SU-DHL-6 (cell line): ENCODE measurements around the gene KLHL20.
"Not testable (repeated sequence)": the region's sequence is repeated elsewhere in the genome, so short reads cannot be mapped to it uniquely, and the experiment has no call there.

Source experiments
- H2AFZ ChIP-seq: fragments of 200-600 bp; sonication (generic); 2 replicates; pipeline ENCODE4 v1.6.1; 2014; ENCODE audit warnings: low read depth, mild to moderate bottlenecking, moderate library complexity, mixed read lengths, antibody characterized with exemption, low read length; ENCODE audit not compliant: severe bottlenecking
- H3F3A ChIP-seq: fragments of 200-600 bp; shearing (Covaris generic); 2 replicates; pipeline ENCODE4 v1.6.0; 2016; ENCODE audit warnings: antibody characterized with exemption, mild to moderate bottlenecking; ENCODE audit not compliant: insufficient read depth
- H3K27ac ChIP-seq: fragments of 200-600 bp; sonication (generic); 2 replicates; pipeline ENCODE4 v1.5.1; 2016; ENCODE audit warnings: low read depth, mild to moderate bottlenecking, low read length, moderate library complexity, mixed read lengths
- H3K27me3 ChIP-seq: fragments of 200-600 bp; sonication (generic), shearing (Covaris generic); 2 replicates; pipeline ENCODE4 v1.6.0; 2014; ENCODE audit warnings: mild to moderate bottlenecking, low read length
- H3K36me3 ChIP-seq: fragments of 200-600 bp; sonication (generic); 2 replicates; pipeline ENCODE4 v1.6.1; 2014; ENCODE audit warnings: mild to moderate bottlenecking, low read length, mixed read lengths
- H3K4me2 ChIP-seq: fragments of 300-600, 200-600 bp; shearing (Covaris generic), sonication (generic); 2 replicates; pipeline ENCODE4 v1.6.0; 2014; ENCODE audit warnings: low read length, low read depth, mild to moderate bottlenecking; ENCODE audit not compliant: poor library complexity, severe bottlenecking
- H3K4me3 ChIP-seq: fragments of 200-600 bp; sonication (generic); 2 replicates; pipeline ENCODE4 v1.5.1; 2014; ENCODE audit warnings: antibody characterized with exemption, low read length, mild to moderate bottlenecking, mixed read lengths; ENCODE audit not compliant: insufficient read depth, poor library complexity, severe bottlenecking
- H3K79me2 ChIP-seq: fragments of 200-600 bp; sonication (generic); 2 replicates; pipeline ENCODE4 v1.6.1; 2014; ENCODE audit warnings: mild to moderate bottlenecking, low read length, moderate library complexity; ENCODE audit not compliant: insufficient read depth
- H3K9ac ChIP-seq: fragments of 200-600 bp; sonication (generic); 2 replicates; pipeline ENCODE4 v1.7.0; 2014; ENCODE audit warnings: mild to moderate bottlenecking, low read length
- H3K9me2 ChIP-seq: fragments of 200-600 bp; sonication (generic); replicated peaks from 2 replicates; pipeline ENCODE4 v1.6.1; 2014; ENCODE audit warnings: low read length; ENCODE audit not compliant: insufficient read depth
- H3K9me3 ChIP-seq: fragments of 200-600 bp; sonication (generic); 2 replicates; pipeline ENCODE4 v1.6.1; 2014; ENCODE audit warnings: low read length, mixed read lengths; ENCODE audit not compliant: insufficient read depth
- H4K20me1 ChIP-seq: fragments of 200-600 bp; sonication (generic); 2 replicates; pipeline ENCODE4 v1.6.1; 2014; ENCODE audit warnings: low read depth, mild to moderate bottlenecking, antibody characterized with exemption, low read length, moderate library complexity, mixed read lengths
- CTCF ChIP-seq: fragments of 200-600 bp; sonication (generic); IDR thresholded peaks from one replicate; pipeline ENCODE4 v1.5.1; 2017; ENCODE audit warnings: antibody characterized with exemption, mild to moderate bottlenecking, low read length, moderate library complexity; ENCODE audit not compliant: insufficient read depth, poor library complexity, severe bottlenecking
- EZH2phosphoT487 ChIP-seq: fragments of 200-600 bp; sonication (generic), shearing (Covaris generic); conservative IDR thresholded peaks from 2 replicates; pipeline ENCODE4 v1.6.1; 2018; ENCODE audit warnings: mild to moderate bottlenecking, antibody characterized with exemption, low read length, moderate library complexity, mixed read lengths

Gene KLHL20

GRCh38 chr1:173682184-173682583, 32.6 kb upstream of the KLHL20 start:
- Histone ChIP-seq H3K4me3 (no peak overlapping the region), H3K27me3 (no peaks in the 10 kb centered on the region), H2AFZ (no peak overlapping the region), H3K9me3 (no peaks in the 10 kb centered on the region), H4K20me1 (no peaks in the 10 kb centered on the region), H3K36me3 (no peaks in the 10 kb centered on the region), H3F3A (no peaks in the 10 kb centered on the region), H3K9me2 (no peaks in the 10 kb centered on the region), H3K27ac (no peak overlapping the region), H3K79me2 (no peaks in the 10 kb centered on the region), H3K9ac (no peak overlapping the region), H3K4me2 (no peak overlapping the region)
- TF ChIP-seq CTCF (no peak), EZH2phosphoT487 (no peak)

- H3K27ac ChIP-seq, H3K4me2 ChIP-seq, H2AFZ ChIP-seq, H3K9me2 ChIP-seq, H3K27me3 ChIP-seq, H3K9me3 ChIP-seq, H3K36me3 ChIP-seq, H4K20me1 ChIP-seq, H3F3A ChIP-seq, H3K9ac ChIP-seq, H3K4me3 ChIP-seq, H3K79me2 ChIP-seq: not testable (repeated sequence)
Observed at GRCh38 chr1:173683838-173684237, 30.9 kb upstream of the KLHL20 start.

GRCh38 chr1:173685121-173685520, 29.7 kb upstream of the KLHL20 start:
- H3K27me3 ChIP-seq, H3K4me2 ChIP-seq, H3K27ac ChIP-seq, H3K36me3 ChIP-seq, H3K9me3 ChIP-seq, H4K20me1 ChIP-seq, H2AFZ ChIP-seq, H3K79me2 ChIP-seq, H3K9ac ChIP-seq, H3K4me3 ChIP-seq, H3K9me2 ChIP-seq: not testable (repeated sequence)
- peaks cover 10% of the 10 kb centered on the region for H3F3A ChIP-seq

- Histone ChIP-seq H3K4me3 (no peak overlapping the region), H3K9ac (no peak overlapping the region; the same call in 1 of the 2 replicates), H3K27me3 (no peaks in the 10 kb centered on the region), H2AFZ (peak overlapping the region; percentile 93), H3K9me3 (no peaks in the 10 kb centered on the region), H3K79me2 (no peaks in the 10 kb centered on the region), H3F3A (peaks cover 10% of the 10 kb centered on the region), H3K9me2 (no peaks in the 10 kb centered on the region), H3K27ac (peak overlapping the region; percentile 13; the same call in 1 of the 2 replicates), H4K20me1 (no peaks in the 10 kb centered on the region), H3K4me2 (peak overlapping the region; percentile 35), H3K36me3 (no peaks in the 10 kb centered on the region)
- no peak for TF ChIP-seq EZH2phosphoT487
- TF ChIP-seq CTCF = no peak
Observed at GRCh38 chr1:173688300-173688699, 26.5 kb upstream of the KLHL20 start.
